Effector memory CD4-positive, alpha-beta T cell (primary cell): ENCODE measurements around the gene WDR7.

Experiments used
- DNase-seq, 3 donors: peaks; one replicate each; pipeline ENCODE4 v3.0.0-alpha.2; 2020
- H3K27ac ChIP-seq: 2 replicates; pipeline ENCODE4 v1.7.0; 2013; ENCODE audit warnings: mild to moderate bottlenecking, low read length, moderate library complexity; ENCODE audit not compliant: insufficient read depth, poor library complexity, severe bottlenecking
- H3K27me3 ChIP-seq: replicated peaks from 2 replicates; pipeline ENCODE4 v1.7.0; 2013; ENCODE audit warnings: mild to moderate bottlenecking, low read length; ENCODE audit not compliant: insufficient read depth, control insufficient read depth, poor library complexity, severe bottlenecking
- H3K36me3 ChIP-seq: 2 replicates; pipeline ENCODE4 v1.7.0; 2013; ENCODE audit warnings: mild to moderate bottlenecking, low read length, moderate library complexity; ENCODE audit not compliant: control insufficient read depth, insufficient read depth
- H3K4me1 ChIP-seq: 2 replicates; pipeline ENCODE4 v1.7.0; 2013; ENCODE audit warnings: low read length, mild to moderate bottlenecking; ENCODE audit not compliant: control insufficient read depth, insufficient read depth, poor library complexity, severe bottlenecking
- H3K4me3 ChIP-seq: 2 replicates; pipeline ENCODE4 v1.7.0; 2013; ENCODE audit warnings: low read length, low read depth, mild to moderate bottlenecking; ENCODE audit not compliant: insufficient read depth, poor library complexity, severe bottlenecking
- H3K9me3 ChIP-seq: 2 replicates; pipeline ENCODE4 v1.7.0; 2013; ENCODE audit warnings: mild to moderate bottlenecking, low read length, moderate library complexity; ENCODE audit not compliant: control insufficient read depth

The WDR7 gene

GRCh38 chr18:57002627-57003026 is 351.5 kb downstream of the WDR7 start:
- DNase-seq: no peak
- no peak overlapping the region for H3K27ac ChIP-seq
- no peak overlapping the region for H3K4me3 ChIP-seq
- H3K36me3 ChIP-seq: no peaks in the 10 kb centered on the region
- H3K9me3 ChIP-seq: no peaks in the 10 kb centered on the region
- H3K4me1 ChIP-seq: peaks cover 6% of the 10 kb centered on the region
- no peaks in the 10 kb centered on the region for H3K27me3 ChIP-seq

DNA sequence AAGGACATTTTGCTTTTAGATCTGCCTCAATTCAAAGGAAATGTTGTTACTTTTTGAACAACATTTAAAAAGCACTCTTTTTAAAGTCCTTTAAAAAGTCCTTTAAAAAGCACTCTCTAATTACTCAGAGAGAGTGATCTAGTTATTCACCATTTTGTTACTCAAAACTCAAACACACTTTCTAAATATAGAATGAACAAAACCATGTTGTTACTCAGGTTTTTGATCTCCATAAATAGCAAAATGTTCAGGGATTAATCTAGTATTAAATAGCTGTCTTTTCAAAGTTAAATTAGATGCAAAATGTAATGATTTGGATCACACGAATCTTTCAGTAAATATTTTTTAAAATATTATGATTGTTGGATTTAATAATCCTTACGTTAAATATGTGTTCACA is 352.2 kb downstream of the WDR7 start:
- H3K9me3 ChIP-seq: no peaks in the 10 kb centered on the region
- no peak overlapping the region for H3K4me3 ChIP-seq
- no peaks in the 10 kb centered on the region for H3K27me3 ChIP-seq
- no peak overlapping the region for H3K27ac ChIP-seq
- no peak for DNase-seq
- H3K36me3 ChIP-seq: no peaks in the 10 kb centered on the region
- H3K4me1 ChIP-seq: peaks cover 6% of the 10 kb centered on the region

DNA sequence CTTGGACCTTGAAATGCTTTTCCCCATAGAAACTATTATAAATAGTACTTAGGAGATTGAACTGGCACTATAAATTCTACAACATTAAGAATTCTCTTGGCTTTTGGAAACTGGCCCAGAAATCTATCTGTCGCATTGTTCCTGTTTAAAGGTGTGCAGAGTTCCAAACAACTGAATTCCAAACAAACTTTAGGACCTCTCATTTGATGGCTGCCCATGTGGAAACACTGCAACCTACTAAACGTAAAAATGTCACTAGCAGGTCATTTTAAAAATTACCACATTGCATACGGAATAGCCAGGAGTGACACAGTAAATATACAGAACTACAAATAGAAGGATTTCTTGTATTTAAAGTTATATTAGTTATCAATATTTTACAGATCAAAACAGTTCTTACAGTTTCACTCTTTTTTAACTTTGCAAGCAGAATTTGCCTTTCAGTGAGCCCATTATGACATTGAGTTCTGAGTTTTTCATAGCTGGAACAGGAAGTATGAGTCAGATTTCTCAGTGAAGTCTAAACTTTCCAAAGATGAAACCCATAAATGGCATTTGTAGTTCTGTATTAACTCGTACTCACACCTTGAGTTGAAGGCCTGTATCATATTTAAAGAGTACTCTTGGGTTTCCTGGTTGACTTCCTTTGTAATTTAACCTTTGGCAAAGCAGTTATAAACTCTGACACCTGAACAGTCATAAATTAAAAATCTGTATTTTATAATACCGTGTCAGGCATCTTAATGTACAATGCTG is 353.4 kb downstream of the WDR7 start:
- DNase-seq: no peak
- Histone ChIP-seq H3K4me3 (no peak overlapping the region), H3K27me3 (no peaks in the 10 kb centered on the region), H3K27ac (no peak overlapping the region), H3K9me3 (no peaks in the 10 kb centered on the region), H3K36me3 (no peaks in the 10 kb centered on the region), H3K4me1 (peaks cover 6% of the 10 kb centered on the region)

DNA sequence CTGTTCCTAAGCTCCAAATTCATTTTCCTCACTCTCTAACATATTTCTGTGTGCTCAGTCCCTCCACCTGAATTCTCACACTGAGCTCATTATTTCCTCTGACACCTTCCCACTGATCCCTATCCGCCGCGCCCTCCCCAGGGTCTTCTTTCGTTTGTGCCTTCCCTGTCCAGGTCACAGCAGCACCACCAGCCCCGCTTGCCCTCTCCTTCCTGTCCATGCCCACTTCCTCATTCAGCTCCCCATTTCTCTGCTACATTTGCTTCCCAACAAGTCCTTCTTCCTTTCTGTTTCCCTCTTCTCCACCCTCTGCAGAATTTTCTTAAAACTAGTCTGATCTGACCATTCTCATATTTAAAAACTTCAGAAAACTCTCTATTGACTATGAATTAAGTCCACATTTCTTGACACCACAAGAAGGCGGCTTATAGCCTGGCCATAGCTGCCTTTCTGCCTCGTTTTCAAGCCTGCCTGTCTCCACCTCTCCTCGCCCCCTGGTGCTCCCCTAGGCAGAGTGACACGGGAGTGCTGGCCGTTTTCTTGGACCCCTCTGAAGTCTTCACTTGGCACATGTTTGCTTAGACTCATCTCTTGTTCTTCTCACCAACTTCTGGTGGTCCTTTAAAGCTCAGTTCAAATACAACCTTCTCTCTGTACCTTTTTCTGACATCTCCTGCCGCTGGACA is 357.0 kb downstream of the WDR7 start:
- no peak overlapping the region for H3K4me3 ChIP-seq
- H3K27ac ChIP-seq: no peak overlapping the region
- peaks cover 3% of the 10 kb centered on the region for H3K4me1 ChIP-seq
- no peaks in the 10 kb centered on the region for H3K27me3 ChIP-seq
- no peak for DNase-seq
- H3K36me3 ChIP-seq: no peaks in the 10 kb centered on the region
- H3K9me3 ChIP-seq: no peaks in the 10 kb centered on the region

GRCh38 chr18:57009844-57010243 is 358.7 kb downstream of the WDR7 start:
- H3K4me3 ChIP-seq: no peak overlapping the region

GRCh38 chr18:57014772-57015413 is 363.7 kb downstream of the WDR7 start:
- Histone ChIP-seq H3K4me3 (no peak overlapping the region), H3K27me3 (no peaks in the 10 kb centered on the region), H3K36me3 (no peaks in the 10 kb centered on the region), H3K4me1 (no peaks in the 10 kb centered on the region), H3K9me3 (no peaks in the 10 kb centered on the region), H3K27ac (no peak overlapping the region)
- DNase-seq: no peak

More at GRCh38 chr18:57009844-57010243, 358.7 kb downstream of the WDR7 start:
- Histone ChIP-seq H3K4me1 (peaks cover 2% of the 10 kb centered on the region), H3K36me3 (no peaks in the 10 kb centered on the region), H3K9me3 (no peaks in the 10 kb centered on the region), H3K27ac (no peak overlapping the region), H3K27me3 (no peaks in the 10 kb centered on the region)
- DNase-seq: no peak

DNA sequence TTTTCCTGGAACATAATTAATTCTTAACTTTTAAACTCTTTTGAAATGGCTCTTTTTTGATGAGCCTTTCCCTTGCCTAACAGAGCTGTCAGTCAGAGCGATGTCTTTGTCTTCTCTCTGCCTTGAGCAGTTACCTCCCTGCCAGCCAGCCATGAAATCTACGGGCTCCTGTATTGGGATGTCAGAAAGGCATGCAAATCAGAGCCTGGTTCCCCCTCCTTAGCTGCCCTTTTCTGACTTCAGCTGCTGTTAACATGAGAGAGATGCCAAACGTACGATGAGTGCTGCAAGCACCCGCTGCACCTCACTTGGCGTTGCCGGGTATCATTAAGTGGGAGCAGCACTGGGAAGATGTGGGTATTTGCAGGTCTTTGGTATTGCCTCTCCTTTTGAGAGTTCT is 364.3 kb downstream of the WDR7 start:
- no peaks in the 10 kb centered on the region for H3K4me1 ChIP-seq
- H3K9me3 ChIP-seq: no peaks in the 10 kb centered on the region
- H3K4me3 ChIP-seq: no peak overlapping the region
- peaks cover 3% of the 10 kb centered on the region for H3K36me3 ChIP-seq
- DNase-seq: no peak
- no peak overlapping the region for H3K27ac ChIP-seq
- H3K27me3 ChIP-seq: no peaks in the 10 kb centered on the region

DNA sequence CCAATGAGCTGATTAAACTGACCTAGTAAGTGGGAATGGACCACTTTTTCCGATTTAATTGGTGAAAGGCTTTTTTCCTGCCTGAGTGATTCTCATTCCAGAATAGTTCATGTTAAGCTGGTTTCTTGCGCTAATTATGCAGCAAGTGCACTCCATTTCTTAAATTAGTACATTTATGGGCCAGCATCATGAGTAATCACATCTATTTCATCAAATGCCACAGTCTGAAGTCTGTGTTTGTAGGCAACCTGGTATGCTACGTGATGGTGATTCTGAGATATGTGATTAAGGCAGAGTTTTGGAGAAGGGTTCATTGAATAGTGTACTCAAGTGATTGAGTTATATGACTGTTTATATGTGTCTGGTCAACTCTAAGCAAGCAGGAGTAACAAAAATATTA is 367.7 kb downstream of the WDR7 start:
- Histone ChIP-seq H3K27ac (no peak overlapping the region), H3K27me3 (no peaks in the 10 kb centered on the region), H3K9me3 (no peaks in the 10 kb centered on the region), H3K4me3 (no peak overlapping the region), H3K36me3 (peaks cover 8% of the 10 kb centered on the region), H3K4me1 (no peaks in the 10 kb centered on the region)
- no peak for DNase-seq

GRCh38 chr18:57022716-57023115 is 371.6 kb downstream of the WDR7 start:
- Histone ChIP-seq H3K36me3 (peaks cover 20% of the 10 kb centered on the region), H3K4me1 (no peaks in the 10 kb centered on the region), H3K27ac (no peak overlapping the region), H3K4me3 (no peak overlapping the region), H3K9me3 (no peaks in the 10 kb centered on the region), H3K27me3 (no peaks in the 10 kb centered on the region)
- no peak for DNase-seq

- no peak overlapping the region for H3K27ac ChIP-seq
- DNase-seq: no peak
- peaks cover 24% of the 10 kb centered on the region for H3K36me3 ChIP-seq
- no peaks in the 10 kb centered on the region for H3K9me3 ChIP-seq
- no peak overlapping the region for H3K4me3 ChIP-seq
- no peaks in the 10 kb centered on the region for H3K27me3 ChIP-seq
- H3K4me1 ChIP-seq: no peaks in the 10 kb centered on the region
These were observed 372.2 kb downstream of the WDR7 start for GRCh38 chr18:57023275-57023882.
